ENCODE data around the gene PCDH9.

The PCDH9 gene

DNA sequence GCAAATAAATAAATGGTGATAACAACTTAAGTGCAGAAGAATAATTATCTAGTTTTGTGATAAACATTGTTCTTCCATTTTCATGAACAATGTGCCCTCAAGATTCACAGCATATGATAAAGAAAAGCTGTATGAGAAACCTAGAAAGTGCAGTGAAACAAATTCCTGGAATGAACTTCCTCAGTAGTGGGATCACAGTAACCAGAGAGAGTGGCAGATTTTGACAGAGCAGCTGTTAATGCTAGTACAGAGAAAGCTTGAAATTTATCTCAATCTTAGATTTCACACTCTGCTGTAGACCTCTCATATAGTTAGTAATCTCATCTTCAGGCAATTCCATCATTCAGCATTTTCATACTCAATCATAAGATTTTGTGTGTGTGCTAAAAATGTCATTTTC lies 664.9 kb downstream of the PCDH9 start:
- no peak for DNase-seq (ENCODE audit: low read depth)

DNA sequence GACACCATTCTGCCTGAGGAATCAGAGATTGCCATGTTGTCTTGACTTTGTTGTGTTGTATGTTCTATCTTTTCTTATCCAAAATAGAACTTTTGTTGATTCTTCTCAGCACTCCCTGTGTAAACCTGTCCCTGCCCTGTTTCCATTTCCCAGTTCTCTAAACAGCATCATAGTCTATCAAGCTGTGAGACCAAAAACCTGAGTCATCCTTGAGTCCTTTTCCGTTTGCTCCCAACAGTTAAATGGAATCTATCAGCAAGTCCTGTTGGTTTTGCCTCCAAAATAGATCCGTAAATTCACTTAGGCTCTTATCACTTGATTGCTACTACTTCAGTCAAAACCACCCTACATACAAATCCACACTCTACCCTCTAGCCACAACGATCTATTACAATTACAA lies 667.1 kb downstream of the PCDH9 start:
- DNase-seq (ENCODE audit: low read depth): no peak

DNA sequence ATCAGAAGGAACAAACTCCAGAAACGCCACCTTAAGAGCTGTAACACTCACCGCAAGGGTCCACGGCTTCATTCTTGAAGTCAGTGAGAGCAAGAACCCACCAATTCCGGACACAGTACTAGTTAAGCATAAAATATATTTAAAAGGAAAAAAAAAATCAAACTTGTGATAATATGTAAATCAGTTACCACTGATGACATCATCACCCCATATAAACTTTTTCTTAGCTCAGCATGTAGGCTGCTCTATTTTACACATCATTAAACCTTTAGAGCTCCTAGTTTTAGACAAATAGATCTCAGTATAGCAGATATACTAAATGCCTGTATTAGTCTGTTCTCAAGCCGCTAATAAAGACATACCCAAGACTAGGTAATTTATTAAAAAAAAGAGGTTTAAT lies 668.1 kb downstream of the PCDH9 start:
- DNase-seq (ENCODE audit: low read depth): no peak

DNA sequence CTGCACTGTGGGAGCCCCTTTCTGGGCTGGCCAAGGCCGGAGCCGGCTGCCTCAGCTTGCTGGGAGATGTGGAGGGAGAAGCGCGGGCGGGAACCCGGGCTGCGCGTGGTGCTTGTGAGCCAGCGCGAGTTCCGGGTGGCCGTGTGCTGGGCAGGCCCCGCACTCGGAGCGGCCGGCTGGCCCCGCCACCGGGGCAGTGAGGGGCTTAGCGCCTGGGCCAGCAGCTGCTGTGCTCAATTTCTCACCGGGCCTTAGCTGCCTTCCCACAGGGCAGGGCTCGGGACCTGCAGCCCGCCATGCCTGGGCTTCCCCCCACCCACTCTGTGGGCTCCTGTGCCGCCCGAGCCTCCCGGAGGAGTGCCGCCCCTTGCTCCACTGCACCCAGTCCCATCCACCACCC lies 669.1 kb downstream of the PCDH9 start:
- no peak for DNase-seq (ENCODE audit: low read depth)

DNA sequence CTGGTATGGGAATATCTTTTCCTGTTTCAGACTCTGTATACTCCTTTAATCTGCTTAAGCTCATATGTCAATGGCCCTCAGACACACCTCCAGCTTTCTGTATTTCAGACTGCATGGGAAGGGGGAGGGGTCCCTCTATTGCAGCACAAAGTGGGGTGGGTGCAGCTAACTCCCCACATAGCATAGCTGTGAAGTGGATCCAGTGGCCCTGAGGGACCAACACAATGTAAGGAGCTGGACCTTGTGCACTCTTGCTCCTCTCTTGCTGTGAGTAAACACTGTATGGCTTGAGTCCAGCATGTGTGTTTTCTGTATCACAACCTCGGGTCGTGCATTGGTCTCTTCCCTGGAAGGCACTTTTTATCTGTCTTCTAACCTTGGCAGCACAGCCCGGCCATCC lies 669.9 kb downstream of the PCDH9 start:
- DNase-seq (ENCODE audit: low read depth): no peak

DNA sequence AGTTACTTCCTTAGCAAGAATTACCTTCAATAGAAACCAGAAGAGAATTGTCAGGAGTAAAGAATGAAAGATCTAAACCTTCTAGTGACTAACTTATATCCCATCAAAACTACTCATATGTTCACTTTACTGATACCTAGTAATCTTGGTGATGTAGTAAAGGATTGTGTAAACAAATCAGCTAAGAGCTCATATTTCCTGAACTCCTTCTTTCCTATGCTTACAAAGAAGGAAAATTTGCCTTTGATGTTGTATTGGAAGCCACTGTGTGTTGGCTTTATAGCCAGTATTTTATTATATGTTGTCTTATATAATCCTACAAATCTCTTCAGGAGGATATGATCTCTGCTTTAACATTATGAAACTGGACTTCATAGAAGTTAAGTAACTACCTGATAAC lies 671.0 kb downstream of the PCDH9 start:
- no peak for DNase-seq (ENCODE audit: low read depth)

DNA sequence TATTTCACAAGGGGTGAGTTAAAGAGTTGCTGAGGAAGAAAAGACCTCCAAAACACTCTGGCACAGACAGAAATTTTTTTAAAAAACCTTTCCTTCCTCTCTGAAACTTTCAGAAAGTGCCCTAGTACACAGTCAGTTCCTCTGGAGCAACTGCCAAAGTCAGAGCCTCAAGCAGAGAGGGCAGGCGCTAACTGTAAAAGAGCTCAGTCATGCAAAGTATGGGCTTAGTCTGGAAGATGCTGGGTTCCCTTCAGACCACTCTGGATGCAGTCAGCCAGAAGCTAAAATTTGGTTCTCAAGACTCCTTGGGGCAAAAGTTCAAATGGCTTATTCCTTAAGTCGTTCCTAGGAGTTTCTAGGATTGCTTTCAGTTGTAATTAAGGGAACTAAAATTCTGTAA lies 671.6 kb downstream of the PCDH9 start:
- DNase-seq (ENCODE audit: low read depth): no peak

DNA sequence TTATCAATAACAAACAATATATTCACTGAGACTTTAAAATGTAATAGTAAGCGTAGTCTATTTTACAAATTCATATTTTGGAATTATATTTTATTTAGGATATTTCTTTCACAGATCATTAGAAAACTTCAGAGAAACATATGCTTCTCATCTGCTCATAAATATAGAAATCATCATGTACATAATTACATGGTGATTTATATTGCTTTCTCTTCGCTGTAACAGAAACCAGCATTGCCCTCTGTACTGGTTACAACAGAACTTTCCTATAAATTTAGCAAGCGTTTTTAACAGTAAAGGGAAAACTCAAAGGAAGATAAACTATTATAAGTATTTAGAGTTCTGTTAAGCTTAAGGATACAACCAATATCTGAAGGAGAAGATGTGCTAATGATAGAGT lies 672.8 kb downstream of the PCDH9 start:
- DNase-seq (ENCODE audit: low read depth): no peak

DNA sequence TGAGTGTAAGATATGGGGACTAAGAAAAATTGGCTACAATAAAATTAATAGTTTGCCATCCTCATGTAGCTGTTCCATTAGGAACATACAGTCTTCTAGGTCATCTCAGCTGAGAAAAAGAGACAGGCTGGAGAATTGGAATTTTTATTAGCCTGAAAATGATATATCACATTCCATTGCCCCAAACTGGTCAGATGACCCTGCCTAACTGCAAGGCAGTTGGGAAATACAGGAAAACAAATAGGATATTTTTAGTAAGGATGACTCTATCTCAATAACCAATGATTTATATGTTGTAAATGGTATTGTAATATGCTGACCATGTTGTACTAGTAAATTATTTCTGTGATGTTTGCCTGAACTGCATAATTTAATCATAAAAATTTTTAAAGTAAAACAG lies 673.8 kb downstream of the PCDH9 start:
- no peak for DNase-seq (ENCODE audit: low read depth)

DNA sequence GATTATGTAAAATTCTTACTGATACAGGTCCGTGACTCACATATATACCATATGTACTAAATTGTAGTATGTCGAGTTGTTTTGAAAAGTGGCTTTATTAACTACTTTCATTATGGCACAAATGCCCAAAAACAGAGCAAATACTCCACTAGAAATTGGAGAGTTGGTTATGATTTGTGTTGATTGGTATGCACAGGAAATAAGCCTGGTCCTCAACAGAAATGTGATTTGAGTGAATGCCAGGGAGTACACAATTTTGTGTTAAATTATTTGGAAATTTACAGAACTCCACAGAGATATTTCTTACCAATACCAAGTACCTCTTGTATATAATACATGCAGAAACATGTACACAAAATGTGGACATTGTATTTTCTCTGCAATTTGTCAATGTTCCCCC lies 676.7 kb downstream of the PCDH9 start:
- no peak for DNase-seq (ENCODE audit: low read depth)

DNA sequence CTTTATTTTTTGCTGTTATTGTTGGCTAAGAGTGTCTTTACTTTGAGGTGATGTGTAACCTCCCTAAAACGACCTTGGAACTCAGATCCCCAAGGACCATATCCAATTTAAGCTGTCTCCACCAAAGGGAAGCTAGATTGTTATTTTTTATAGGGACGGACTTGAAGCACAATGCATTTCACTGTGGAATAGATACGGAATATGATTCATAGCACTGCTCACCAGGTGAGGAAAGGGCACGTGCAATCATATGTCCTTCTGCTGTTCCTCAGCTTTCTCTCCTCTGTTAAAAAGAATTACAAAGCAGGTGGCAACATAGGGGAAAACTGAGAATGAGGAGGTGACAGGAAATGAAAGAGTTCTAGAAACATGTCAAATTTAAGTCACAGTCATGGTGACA lies 679.0 kb downstream of the PCDH9 start:
- DNase-seq (ENCODE audit: low read depth): no peak

DNA sequence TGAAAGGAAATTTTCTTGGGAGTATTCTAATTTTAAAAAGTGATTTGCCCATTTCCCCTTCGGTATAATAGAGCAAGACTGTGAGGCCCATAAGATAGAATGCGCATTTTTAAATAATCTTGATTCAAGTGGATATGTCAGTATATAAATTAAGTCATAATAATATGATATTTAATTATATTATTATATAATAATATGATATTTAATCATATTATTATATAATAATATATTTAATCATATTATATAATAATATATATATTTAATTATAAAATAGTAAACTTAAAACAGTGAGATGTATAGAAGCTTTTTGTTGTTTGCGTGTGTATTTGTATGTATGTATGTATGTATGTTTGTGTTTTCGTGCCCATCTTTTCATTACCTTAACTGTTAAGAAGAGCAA lies 682.5 kb downstream of the PCDH9 start:
- no peak for DNase-seq (ENCODE audit: low read depth)

DNA sequence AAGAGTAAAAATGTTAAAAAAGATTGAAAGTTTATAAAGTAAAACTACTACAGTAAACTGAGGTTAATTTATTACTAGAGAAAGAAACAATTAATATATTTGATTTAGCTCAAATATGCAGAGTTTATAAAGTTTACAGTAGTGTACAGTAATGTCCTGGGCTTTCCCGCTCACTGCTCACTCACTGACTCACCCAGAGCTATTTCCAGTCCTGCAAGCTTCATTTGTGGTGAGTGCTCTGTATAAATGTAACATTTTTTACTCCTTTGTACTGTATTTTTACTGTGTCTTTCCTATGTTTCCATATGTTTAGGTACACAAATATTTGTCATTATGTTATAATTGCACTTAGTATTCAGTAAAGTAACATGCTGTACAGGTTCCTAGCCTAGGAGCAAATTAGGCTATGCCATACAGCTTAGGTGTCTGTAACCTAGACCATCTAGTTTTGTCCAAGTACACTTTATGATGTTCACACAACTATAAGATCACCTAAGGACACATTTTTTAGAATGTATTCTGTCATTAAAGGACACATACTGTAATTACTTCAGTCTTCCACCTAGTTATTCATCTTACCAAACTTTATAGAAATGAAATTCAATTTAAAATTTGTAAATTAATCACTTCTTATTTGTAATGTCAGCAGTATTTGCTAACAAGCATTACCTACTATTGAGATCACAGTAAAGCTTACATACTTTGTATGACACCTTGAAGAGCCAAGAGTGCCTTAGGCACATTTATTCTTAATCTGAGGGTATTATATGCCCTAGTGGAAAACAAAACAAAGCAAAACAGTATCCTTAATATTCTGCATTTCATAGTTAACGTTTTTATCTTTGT lies 683.4 kb downstream of the PCDH9 start:
- no peak for DNase-seq (ENCODE audit: low read depth)

DNA sequence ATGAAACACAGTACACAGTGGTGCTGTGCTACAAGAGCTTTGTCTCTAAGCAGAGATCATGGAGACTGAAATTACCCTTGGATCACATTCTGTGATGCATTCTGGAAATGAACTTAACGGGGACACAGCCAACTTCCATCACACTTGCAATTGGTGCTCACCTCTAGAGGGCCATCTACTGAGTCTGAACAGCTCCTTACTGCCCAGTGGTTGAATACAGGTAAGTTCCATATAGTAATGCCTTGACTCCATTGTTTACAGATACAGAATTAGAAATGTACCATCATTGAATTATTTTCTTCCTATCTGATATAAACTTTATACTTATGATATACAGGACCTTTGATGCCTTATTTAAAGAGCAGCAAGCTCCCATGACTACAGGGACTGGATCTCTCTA lies 686.4 kb downstream of the PCDH9 start:
- DNase-seq (ENCODE audit: low read depth): no peak

DNA sequence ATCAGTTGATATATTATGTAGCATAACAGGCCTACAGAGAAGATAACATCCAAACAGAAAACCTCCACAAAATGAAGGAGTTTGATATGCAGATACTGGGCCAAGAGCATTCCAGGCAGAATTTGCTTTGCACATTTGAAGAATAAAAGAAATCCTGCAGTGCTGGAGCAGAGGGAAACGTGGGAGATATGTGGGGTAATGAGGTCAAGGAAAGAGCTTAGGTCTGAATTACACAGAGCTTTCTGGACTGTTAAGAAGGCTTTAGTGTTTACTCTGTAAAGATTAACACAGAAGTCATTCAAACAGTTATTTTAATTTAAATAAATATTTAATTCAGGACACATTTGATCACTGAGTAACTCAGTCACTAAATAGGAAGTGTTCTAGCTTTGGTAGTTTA lies 692.7 kb downstream of the PCDH9 start:
- DNase-seq (ENCODE audit: low read depth): no peak

DNA sequence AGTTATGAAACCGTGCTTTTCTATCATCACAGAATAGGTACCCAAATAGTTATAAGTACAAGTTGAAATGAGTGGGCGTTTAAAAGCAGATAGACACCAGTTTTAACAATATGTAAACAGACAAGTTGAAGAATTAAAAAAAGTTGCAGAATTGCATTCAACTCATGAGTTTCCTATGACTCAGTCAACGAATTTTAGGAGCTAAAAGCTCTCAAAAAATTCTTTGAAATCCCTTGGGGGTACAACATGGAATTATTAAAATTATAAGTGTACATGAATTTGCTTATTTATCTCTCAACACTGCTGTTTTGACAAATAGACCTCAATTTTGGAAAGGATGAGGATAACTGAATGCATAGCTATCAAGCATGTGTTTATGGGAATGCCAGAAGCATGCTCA lies 693.4 kb downstream of the PCDH9 start:
- no peak for DNase-seq (ENCODE audit: low read depth)

DNA sequence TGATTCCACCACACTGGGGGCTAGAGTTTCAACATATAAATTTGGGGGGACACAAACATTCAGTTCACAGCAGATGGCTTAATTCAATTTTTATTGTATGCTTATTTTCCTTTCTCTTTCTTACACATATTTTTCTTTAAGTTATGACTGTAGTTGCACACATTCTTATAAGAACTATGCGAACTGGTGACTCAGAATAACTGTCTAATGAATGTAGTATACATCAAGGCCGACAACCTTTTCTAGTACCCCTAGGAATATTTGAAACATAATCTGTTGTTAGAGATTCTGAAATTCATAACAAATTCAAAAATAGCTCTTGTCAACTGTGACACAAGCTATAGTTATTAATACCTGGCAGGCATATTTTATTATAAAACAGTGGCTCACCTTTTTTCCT lies 695.6 kb downstream of the PCDH9 start:
- DNase-seq (ENCODE audit: low read depth): no peak

DNA sequence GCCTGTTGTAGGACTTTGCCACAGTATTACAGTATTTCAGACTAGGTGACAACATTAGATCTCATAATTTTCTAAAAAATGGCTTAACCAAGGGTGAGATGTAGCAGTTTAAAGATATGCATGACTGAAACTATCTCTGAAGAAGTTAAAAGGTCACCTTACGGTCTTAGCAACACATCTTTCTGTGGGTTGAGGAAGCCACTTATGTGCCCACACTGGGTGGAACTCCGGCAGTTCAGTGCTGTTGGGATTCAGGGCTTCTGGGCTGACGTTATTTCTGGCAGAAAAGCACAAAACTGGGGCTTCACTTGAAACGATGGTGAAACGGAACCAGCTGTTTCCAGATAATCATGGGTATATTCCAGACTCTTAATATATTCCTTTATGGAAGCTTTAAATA lies 697.3 kb downstream of the PCDH9 start:
- no peak for DNase-seq (ENCODE audit: low read depth)

DNA sequence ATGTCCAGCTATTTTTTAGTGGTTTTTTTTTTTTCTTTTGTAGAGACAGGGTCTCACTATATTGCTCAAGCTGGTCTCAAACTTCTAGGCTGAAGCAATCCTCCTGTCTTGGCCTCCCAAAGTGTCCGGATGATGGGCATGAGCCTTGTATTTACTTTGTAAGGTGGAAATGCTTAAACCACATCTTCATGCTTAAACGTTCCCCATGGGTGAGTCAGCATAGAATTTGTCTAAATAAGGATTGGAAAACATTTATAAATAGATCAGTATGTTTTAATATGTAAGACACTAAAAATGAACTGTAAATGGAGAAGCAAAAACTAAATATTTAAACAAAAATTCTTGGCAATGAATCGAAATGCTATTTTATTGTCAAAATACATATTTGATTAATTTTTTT lies 698.0 kb downstream of the PCDH9 start:
- no peak for DNase-seq (ENCODE audit: low read depth)

DNA sequence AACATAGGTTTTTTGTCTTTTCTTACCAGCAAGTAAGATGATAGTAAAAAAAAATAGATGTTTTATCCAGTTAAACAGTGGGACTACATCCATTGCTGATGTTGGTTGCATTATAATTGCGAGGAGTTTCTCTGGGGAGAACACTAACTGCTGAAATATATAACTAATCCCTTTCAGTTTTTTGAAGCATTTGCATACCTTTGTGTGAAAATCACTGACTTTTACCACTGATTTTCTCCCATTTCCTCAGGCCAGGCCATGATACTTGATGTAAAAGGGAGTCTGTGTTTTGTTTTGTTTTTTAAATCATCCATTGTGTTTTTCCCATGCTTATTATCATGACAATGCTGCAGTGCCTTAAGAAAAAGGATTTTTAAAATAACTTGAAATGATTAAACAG lies 699.5 kb downstream of the PCDH9 start:
- no peak for DNase-seq (ENCODE audit: low read depth)

DNA sequence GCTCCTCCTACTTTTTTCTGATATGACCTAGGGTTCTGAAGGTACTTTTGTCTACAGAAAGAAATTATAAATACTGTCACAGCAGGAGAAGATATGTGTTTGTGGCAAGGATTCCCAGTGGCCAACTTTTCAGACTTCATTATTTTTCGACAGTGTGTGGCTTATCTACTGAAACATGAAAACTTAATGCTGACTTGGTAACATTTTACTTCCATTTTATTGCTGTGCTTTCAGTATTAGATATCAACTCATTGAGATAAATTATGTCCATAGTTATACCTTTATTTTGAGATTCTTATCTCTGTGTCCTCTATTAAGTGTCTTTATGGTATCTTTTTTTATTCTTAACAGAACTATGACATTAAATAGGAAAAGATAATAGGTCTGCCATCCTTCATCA lies 700.0 kb downstream of the PCDH9 start:
- DNase-seq (ENCODE audit: low read depth): no peak

DNA sequence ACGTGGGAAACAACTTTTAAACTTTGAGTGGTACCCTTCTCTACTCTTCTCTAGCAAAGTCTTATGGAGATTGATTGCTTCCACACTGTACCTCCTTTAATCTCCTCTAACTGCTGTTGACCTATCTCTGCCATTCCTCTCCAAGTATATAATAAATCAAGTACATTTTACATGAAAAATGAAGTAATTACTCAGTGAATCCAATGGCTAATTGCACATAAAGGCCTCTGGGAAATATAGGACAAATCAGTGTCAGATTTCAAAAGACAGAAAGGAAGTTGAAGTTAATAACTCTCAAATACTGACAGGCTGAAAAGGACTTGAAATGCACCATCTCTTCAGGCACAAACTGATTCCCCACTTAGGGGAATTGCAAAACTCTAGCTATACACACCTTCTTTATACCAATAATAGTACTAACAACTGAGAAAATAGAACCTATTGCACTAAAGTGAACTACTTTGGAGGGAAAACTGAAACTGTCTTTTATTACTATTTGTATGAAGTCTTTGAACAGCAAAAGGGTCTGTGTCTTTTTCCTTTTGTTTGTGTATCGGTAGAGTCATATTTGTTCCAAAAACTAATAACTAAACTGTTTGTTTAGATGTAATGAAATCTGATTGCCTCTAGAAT lies 701.1 kb downstream of the PCDH9 start:
- no peak for DNase-seq (ENCODE audit: low read depth)

DNA sequence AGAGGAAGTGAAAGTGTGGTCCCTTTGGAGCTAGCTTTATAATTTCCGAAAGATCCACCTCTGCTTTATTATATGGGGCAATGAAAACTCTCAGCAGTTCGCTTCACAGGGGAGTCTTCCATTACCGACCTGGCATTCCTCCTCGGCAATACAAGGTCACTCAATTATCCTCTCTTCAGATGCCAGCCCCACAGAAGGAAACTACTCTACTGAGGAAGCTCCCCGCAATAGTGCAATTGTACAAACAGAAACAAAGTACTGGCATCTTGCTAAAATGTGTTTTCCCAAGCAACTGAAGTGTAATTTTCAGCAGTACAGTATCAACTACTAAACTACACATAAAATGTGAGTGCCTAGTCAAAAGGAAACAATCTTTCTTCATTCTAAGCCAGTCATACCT lies 702.0 kb downstream of the PCDH9 start:
- DNase-seq (ENCODE audit: low read depth): no peak

All from T-helper 22 cell (primary cell).